ENCODE measurements around the gene AGAP1.

GRCh38 chr2:235463893-235464292 lies 29.9 kb upstream of the AGAP1 start:
- TF ChIP-seq CTCF (IDR thresholded peaks at IDR 0.05) (no peak), EP300 (IDR thresholded peaks at IDR 0.05) (no peak)
